ENCODE results near the gene PLCB3.

DNA sequence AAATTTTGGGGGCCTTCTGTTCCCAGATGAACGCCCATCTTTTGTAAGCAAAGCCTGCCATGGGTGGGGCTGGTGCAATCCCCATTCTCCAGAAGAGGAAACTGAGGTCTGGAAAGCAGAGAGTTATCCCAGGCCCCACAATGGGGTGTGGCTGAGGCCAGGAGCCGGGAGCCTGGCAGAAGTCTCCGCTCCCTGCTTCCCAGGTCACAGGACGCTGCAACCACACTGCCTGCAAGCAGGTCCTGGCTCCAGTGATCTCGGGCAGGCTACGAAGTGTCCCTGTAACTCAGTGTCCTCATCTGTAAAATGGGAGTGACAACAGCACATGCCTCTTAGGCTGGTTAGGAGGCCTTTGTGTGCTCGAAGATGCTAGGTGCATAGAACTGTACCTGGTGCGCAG, 1.7 kb downstream of the PLCB3 start:
- TF ChIP-seq, protein P1, sequence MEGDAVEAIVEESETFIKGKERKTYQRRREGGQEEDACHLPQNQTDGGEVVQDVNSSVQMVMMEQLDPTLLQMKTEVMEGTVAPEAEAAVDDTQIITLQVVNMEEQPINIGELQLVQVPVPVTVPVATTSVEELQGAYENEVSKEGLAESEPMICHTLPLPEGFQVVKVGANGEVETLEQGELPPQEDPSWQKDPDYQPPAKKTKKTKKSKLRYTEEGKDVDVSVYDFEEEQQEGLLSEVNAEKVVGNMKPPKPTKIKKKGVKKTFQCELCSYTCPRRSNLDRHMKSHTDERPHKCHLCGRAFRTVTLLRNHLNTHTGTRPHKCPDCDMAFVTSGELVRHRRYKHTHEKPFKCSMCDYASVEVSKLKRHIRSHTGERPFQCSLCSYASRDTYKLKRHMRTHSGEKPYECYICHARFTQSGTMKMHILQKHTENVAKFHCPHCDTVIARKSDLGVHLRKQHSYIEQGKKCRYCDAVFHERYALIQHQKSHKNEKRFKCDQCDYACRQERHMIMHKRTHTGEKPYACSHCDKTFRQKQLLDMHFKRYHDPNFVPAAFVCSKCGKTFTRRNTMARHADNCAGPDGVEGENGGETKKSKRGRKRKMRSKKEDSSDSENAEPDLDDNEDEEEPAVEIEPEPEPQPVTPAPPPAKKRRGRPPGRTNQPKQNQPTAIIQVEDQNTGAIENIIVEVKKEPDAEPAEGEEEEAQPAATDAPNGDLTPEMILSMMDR (IDR thresholded peaks at IDR 0.05 in 2 of 3, conservative IDR thresholded peaks at IDR 0.05 in 1 of 3; ENCODE audit: control insufficient read depth in 2 of 3, extremely low read depth in 1 of 3, insufficient read depth in 1 of 3, low read depth in 3 of 3, low read length in 3 of 3): no peak
- TF ChIP-seq DPF2 (IDR thresholded peaks at IDR 0.05) (no peak), NFXL1 (IDR thresholded peaks at IDR 0.05; ENCODE audit: borderline replicate concordance) (no peak), EZH2 (IDR thresholded peaks at IDR 0.05; ENCODE audit: borderline replicate concordance, control insufficient read depth, low read depth, low read length) (no peak), POLR2A (IDR thresholded peaks at IDR 0.05; ENCODE audit: low read depth, low read length) (no peak), PML (IDR thresholded peaks at IDR 0.05; ENCODE audit: low read length) (no peak), SIN3A (IDR thresholded peaks at IDR 0.05; ENCODE audit: low read depth, low read length) (no peak), ESRRA (IDR thresholded peaks at IDR 0.05; ENCODE audit: low read length) (no peak)
- TF ChIP-seq, protein P2, sequence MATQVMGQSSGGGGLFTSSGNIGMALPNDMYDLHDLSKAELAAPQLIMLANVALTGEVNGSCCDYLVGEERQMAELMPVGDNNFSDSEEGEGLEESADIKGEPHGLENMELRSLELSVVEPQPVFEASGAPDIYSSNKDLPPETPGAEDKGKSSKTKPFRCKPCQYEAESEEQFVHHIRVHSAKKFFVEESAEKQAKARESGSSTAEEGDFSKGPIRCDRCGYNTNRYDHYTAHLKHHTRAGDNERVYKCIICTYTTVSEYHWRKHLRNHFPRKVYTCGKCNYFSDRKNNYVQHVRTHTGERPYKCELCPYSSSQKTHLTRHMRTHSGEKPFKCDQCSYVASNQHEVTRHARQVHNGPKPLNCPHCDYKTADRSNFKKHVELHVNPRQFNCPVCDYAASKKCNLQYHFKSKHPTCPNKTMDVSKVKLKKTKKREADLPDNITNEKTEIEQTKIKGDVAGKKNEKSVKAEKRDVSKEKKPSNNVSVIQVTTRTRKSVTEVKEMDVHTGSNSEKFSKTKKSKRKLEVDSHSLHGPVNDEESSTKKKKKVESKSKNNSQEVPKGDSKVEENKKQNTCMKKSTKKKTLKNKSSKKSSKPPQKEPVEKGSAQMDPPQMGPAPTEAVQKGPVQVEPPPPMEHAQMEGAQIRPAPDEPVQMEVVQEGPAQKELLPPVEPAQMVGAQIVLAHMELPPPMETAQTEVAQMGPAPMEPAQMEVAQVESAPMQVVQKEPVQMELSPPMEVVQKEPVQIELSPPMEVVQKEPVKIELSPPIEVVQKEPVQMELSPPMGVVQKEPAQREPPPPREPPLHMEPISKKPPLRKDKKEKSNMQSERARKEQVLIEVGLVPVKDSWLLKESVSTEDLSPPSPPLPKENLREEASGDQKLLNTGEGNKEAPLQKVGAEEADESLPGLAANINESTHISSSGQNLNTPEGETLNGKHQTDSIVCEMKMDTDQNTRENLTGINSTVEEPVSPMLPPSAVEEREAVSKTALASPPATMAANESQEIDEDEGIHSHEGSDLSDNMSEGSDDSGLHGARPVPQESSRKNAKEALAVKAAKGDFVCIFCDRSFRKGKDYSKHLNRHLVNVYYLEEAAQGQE (IDR thresholded peaks at IDR 0.05; ENCODE audit: low read depth, low read length): no peak
